ENCODE results near the gene TTPAL.
"Not testable (repeated sequence)": the region's sequence is repeated elsewhere in the genome, so short reads cannot be mapped to it uniquely, and the experiment has no call there.

Gene TTPAL

GRCh38 chr20:44470327-44470726 lies 5.3 kb upstream of the TTPAL start:
- no peak for DNase-seq

- no peak for DNase-seq
These were observed 4.2 kb upstream of the TTPAL start for GRCh38 chr20:44471481-44471882.

- DNase-seq, result not testable (repeated sequence)
These were observed 3.4 kb upstream of the TTPAL start for GRCh38 chr20:44472283-44472682.

GRCh38 chr20:44475372-44475693 lies 341 bp upstream of the TTPAL start:
- no peak for DNase-seq

- DNase-seq, result no peak
These were observed 1.5 kb downstream of the TTPAL start for GRCh38 chr20:44477151-44477550.

GRCh38 chr20:44478206-44478605 lies 2.5 kb downstream of the TTPAL start:
- no peak for DNase-seq

GRCh38 chr20:44479643-44480042 lies 4.0 kb downstream of the TTPAL start:
- DNase-seq, result no peak

GRCh38 chr20:44480097-44480496 lies 4.4 kb downstream of the TTPAL start:
- DNase-seq, result no peak

- no peak for DNase-seq
These were observed 6.2 kb downstream of the TTPAL start for GRCh38 chr20:44481719-44482416.

GRCh38 chr20:44483112-44483511 lies 7.4 kb downstream of the TTPAL start:
- DNase-seq, result no peak

- DNase-seq, result no peak
These were observed 9.6 kb downstream of the TTPAL start for GRCh38 chr20:44485078-44485829.

GRCh38 chr20:44485830-44486198 lies 10.1 kb downstream of the TTPAL start:
- no peak for DNase-seq

- no peak for DNase-seq
These were observed 12.9 kb downstream of the TTPAL start for GRCh38 chr20:44488551-44488950.

GRCh38 chr20:44489223-44489622 lies 13.5 kb downstream of the TTPAL start:
- no peak for DNase-seq

- DNase-seq, result no peak
These were observed 14.3 kb downstream of the TTPAL start for GRCh38 chr20:44489931-44490330.

GRCh38 chr20:44491635-44492395 lies 16.1 kb downstream of the TTPAL start:
- DNase-seq, result no peak

GRCh38 chr20:44494266-44494665 lies 18.6 kb downstream of the TTPAL start:
- DNase-seq, result no peak

- DNase-seq, result no peak
These were observed 19.0 kb downstream of the TTPAL start for GRCh38 chr20:44494681-44495080.

GRCh38 chr20:44495257-44495656 lies 19.6 kb downstream of the TTPAL start:
- DNase-seq, result no peak

- no peak for DNase-seq
These were observed 20.3 kb downstream of the TTPAL start for GRCh38 chr20:44495802-44496481.

GRCh38 chr20:44496976-44497375 lies 21.3 kb downstream of the TTPAL start:
- no peak for DNase-seq

- no peak for DNase-seq
These were observed 22.1 kb downstream of the TTPAL start for GRCh38 chr20:44497761-44498160.

- DNase-seq, result no peak
These were observed 24.5 kb downstream of the TTPAL start for GRCh38 chr20:44500221-44500620.

Measured in NCI-H446 treated with DMSO at 0.1 percent for 48 hours (cell line).